NCI-H2227 (cell line): ENCODE results near the gene APP.
"Not testable (repeated sequence)": the region's sequence is repeated elsewhere in the genome, so short reads cannot be mapped to it uniquely, and the experiment has no call there.

Experiments
- DNase-seq: peaks from one replicate; lab custom pipeline; 2025; ENCODE audit not compliant: unreplicated experiment; lab: John Stamatoyannopoulos, UW

APP gene

GRCh38 chr21:25953196-25953595 is 217.4 kb downstream of the APP start:
- DNase-seq: no peak

GRCh38 chr21:25952306-25952705 is 218.3 kb downstream of the APP start:
- no peak for DNase-seq

GRCh38 chr21:25949701-25950100 is 220.9 kb downstream of the APP start:
- no peak for DNase-seq

GRCh38 chr21:25944672-25945213 is 225.8 kb downstream of the APP start:
- DNase-seq: no peak

GRCh38 chr21:25944082-25944481 is 226.5 kb downstream of the APP start:
- no peak for DNase-seq

GRCh38 chr21:25942135-25942534 is 228.4 kb downstream of the APP start:
- DNase-seq: no peak

GRCh38 chr21:25939396-25939761 is 231.2 kb downstream of the APP start:
- DNase-seq: no peak

GRCh38 chr21:25938658-25939395 is 231.7 kb downstream of the APP start:
- no peak for DNase-seq

- DNase-seq: no peak
Measured at GRCh38 chr21:25936776-25937175, 233.8 kb downstream of the APP start.

- no peak for DNase-seq
Measured at GRCh38 chr21:25934771-25935224, 235.8 kb downstream of the APP start.

GRCh38 chr21:25934130-25934529 is 236.4 kb downstream of the APP start:
- DNase-seq: no peak

- DNase-seq: no peak
Measured at GRCh38 chr21:25931765-25932164, 238.8 kb downstream of the APP start.

- DNase-seq: no peak
Measured at GRCh38 chr21:25929856-25930520, 240.6 kb downstream of the APP start.

GRCh38 chr21:25927195-25927880 is 243.2 kb downstream of the APP start:
- no peak for DNase-seq

GRCh38 chr21:25925936-25926335 is 244.6 kb downstream of the APP start:
- no peak for DNase-seq

- no peak for DNase-seq
Measured at GRCh38 chr21:25925064-25925800, 245.3 kb downstream of the APP start.

GRCh38 chr21:25918152-25918551 is 252.4 kb downstream of the APP start:
- not testable (repeated sequence) for DNase-seq

- no peak for DNase-seq
Measured at GRCh38 chr21:25916226-25916625, 254.3 kb downstream of the APP start.

GRCh38 chr21:25913479-25913878 is 257.1 kb downstream of the APP start:
- no peak for DNase-seq

- no peak for DNase-seq
Measured at GRCh38 chr21:25912402-25912746, 258.2 kb downstream of the APP start.

GRCh38 chr21:25911730-25912401 is 258.7 kb downstream of the APP start:
- DNase-seq: peak; percentile 50
